Left lung (tissue), 10 donors: Measurements from ENCODE around the gene SLC12A3. TPM values are rescaled to one million over a fixed set of nuclear protein-coding genes. Genes with fewer than 3 reads are reported as not detected.

Source experiments
- ATAC-seq: fragments of 200-7000 bp; cut with Tn5 transposase; one replicate; pipeline ENCODE4 v1.9.1; 2020; ENCODE audit warnings: moderate library complexity
- DNase-seq, 4 donors: peaks; one replicate each; pipeline ENCODE4 v3.0.0-alpha.2; 2013 to 2020
- H3K27ac ChIP-seq, 2 donors: fragments of 200-600 bp; sonication (generic) in 1 of 2; one replicate each; pipeline versions ENCODE4 v1.5.0 to v1.8.0; 2020 to 2021
- H3K27me3 ChIP-seq, 2 donors: fragments of 200-600 bp; sonication (generic) in 1 of 2; one replicate each; pipeline versions ENCODE4 v1.5.0 to v1.8.0; 2020 to 2021
- H3K36me3 ChIP-seq, 2 donors: fragments of 200-600 bp; sonication (generic) in 1 of 2; one replicate each; pipeline versions ENCODE4 v1.5.0 to v1.8.0; 2020 to 2021
- H3K4me1 ChIP-seq, 2 donors: fragments of 200-600 bp; one replicate each; pipeline ENCODE4 v1.8.0; 2021
- H3K4me3 ChIP-seq, 2 donors: fragments of 200-600 bp; sonication (generic) in 1 of 2; one replicate each; pipeline versions ENCODE4 v1.5.0 to v1.8.0; 2020 to 2021; ENCODE audit warnings: mild to moderate bottlenecking in 1 of 2
- H3K9me3 ChIP-seq, 2 donors: fragments of 200-600 bp; sonication (generic) in 1 of 2; one replicate each; pipeline versions ENCODE4 v1.5.0 to v1.8.0; 2020 to 2021
- intact Hi-C, 2 donors: fragments of 100-400 bp; cut with DNase I; formaldehyde crosslinking; loops; one replicate each; pipeline versions ENCODE4 v1.11.2 to v1.14.2; 2022
- polyA plus RNA-seq, 6 donors: library from polyadenylated mRNA; unstranded; fragments of 120-200 nt; gene quantifications; one replicate each; pipeline ENCODE4 v1.2.1, GENCODE V29; 2013; ENCODE audit not compliant: insufficient read length in 6 of 6
- total RNA-seq, 2 donors: library from RNA; stranded (reverse); fragmentation: NEBNext Ultra II Directional; extraction: Animal tissue kit (Norgen Biotek cat#: 25700); gene quantifications; one replicate each; pipeline ENCODE4 v1.2.1, GENCODE V29; 2021
- TF ChIP-seq, protein P1 (sequence below), 2 donors: fragments of 200-600 bp; sonication (generic) in 1 of 2; IDR thresholded peaks; one replicate each; pipeline versions ENCODE4 v1.5.0 to v1.8.0; 2021; ENCODE audit warnings: antibody characterized with exemption in 2 of 2
- donor health status: DM: no; HTN: yes; CAD: no.
- donor health status: DM: no; HTN: no; CAD: no.

The SLC12A3 gene
- total and polyA plus RNA-seq, 8 donors: 0.13 to 0.49 (median 0.20) TPM; not detected in 2

DNA sequence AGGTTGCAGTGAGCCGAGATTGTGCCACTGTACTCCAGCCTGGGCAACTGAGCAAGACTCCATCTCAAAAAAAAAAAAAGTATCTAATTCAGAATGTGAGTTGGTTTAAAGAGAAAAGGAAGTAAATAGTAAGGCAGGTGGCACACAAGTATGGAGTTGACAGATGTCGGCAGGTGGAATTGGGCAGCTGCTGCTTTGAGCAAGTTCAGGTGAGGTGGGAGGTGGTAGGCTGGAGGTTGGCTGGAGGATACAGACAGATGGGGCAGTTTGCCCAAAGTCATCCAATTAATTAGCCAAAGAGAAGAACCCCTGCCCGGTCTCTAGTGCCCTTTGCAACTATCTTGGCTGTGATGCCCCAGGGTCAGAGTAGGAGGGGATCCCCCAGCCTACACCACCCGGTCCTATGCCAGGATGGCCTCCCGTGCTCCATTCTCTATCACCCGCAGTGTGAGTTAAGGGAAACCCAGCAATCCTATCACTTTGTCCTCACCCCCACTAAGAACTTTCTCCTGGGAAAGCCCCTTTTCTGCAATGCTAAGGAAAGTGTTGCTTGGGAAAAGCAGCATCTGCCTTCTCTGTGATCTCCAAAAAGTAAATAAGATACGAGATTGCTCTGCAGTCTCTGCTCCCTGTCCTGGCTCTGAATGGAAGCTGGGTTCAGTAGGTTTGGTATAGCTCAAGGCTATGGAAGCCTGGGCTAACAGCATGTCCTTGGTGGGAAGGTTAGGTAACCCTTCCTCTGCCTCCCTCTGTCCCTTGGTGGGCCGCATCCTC lies 32.2 kb downstream of the SLC12A3 start:
- no peaks in the 10 kb centered on the region for H3K27me3 ChIP-seq
- intact Hi-C loops: no loop called here
- no peak for ATAC-seq
- H3K36me3 ChIP-seq: no peaks in the 10 kb centered on the region
- TF ChIP-seq, protein P1, sequence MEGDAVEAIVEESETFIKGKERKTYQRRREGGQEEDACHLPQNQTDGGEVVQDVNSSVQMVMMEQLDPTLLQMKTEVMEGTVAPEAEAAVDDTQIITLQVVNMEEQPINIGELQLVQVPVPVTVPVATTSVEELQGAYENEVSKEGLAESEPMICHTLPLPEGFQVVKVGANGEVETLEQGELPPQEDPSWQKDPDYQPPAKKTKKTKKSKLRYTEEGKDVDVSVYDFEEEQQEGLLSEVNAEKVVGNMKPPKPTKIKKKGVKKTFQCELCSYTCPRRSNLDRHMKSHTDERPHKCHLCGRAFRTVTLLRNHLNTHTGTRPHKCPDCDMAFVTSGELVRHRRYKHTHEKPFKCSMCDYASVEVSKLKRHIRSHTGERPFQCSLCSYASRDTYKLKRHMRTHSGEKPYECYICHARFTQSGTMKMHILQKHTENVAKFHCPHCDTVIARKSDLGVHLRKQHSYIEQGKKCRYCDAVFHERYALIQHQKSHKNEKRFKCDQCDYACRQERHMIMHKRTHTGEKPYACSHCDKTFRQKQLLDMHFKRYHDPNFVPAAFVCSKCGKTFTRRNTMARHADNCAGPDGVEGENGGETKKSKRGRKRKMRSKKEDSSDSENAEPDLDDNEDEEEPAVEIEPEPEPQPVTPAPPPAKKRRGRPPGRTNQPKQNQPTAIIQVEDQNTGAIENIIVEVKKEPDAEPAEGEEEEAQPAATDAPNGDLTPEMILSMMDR (IDR thresholded peaks at IDR 0.05): no peak
- H3K9me3 ChIP-seq: no peaks in the 10 kb centered on the region
- no peak for DNase-seq
- H3K4me3 ChIP-seq: no peak overlapping the region
- no peaks in the 10 kb centered on the region for H3K4me1 ChIP-seq
- H3K27ac ChIP-seq: no peak overlapping the region

DNA sequence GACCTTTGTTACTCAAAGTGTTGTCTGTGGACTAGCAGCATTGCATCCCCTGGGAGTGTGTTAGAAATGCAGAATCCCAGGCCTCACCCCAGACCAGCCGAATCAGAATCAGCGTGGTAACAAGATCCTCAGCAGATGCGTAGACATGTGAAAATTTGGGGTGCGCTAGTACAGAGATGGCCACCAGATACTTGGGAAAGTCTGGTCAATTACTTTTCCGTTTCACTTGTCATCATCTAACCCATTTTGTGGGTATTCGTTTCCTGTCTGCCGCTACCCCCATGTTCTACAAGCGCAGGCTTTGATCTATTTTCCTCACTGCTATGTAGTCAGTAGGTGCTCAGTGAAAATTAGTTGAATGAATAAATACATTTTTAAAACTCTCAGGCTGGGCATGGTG lies 33.8 kb downstream of the SLC12A3 start:
- no peaks in the 10 kb centered on the region for H3K27me3 ChIP-seq
- no peaks in the 10 kb centered on the region for H3K4me1 ChIP-seq
- DNase-seq (no peak), ATAC-seq (no peak)
- no peaks in the 10 kb centered on the region for H3K9me3 ChIP-seq
- TF ChIP-seq, protein P1 (IDR thresholded peaks at IDR 0.05): no peak
- intact Hi-C loops: no loop called here
- no peaks in the 10 kb centered on the region for H3K36me3 ChIP-seq
- H3K27ac ChIP-seq: no peak overlapping the region
- no peak overlapping the region for H3K4me3 ChIP-seq

DNA sequence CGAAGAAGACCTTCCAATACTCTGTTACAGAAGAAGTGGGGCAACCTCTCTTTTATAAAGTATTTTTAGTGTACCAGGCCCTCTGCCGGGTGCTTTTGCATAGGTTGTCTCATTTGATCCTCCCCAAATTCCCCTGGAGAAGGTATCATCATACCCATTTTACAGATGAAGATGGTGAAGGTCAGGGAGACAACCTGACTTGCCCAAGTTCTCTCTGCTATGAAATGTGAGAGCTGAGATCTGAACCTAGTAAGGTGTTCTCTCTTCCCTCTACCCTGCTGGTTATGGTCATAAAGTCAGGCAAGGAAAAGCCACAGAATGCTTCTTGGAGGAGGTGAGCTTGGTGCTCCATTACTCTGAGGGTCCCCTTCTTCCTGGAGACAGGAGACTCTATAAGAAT lies 38.9 kb downstream of the SLC12A3 start:
- Histone ChIP-seq H3K4me1 (no peaks in the 10 kb centered on the region), H3K27me3 (no peaks in the 10 kb centered on the region), H3K9me3 (no peaks in the 10 kb centered on the region), H3K4me3 (no peak overlapping the region), H3K36me3 (no peaks in the 10 kb centered on the region), H3K27ac (no peak overlapping the region)
- ATAC-seq (no peak), DNase-seq (no peak)
- intact Hi-C loops: no loop called here
- TF ChIP-seq, protein P1 (IDR thresholded peaks at IDR 0.05): no peak

DNA sequence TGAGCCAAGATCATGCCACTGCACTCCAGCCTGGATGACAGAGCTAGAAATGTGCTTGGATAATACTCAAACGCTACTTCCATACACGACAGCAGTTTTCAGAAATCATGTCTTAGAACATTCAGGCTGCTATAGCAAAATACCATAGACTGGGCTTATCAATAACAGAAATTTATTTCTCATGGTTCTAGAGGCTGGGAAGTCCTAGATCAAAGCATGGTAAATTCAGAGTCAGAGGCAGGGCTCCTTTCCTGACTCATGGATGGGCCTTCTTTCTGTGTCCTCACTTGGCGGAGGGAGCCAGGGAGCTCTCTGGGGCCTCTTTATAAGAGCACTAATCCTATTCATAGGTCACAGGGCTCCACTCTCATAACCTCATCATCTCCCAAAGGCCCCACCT lies 42.4 kb downstream of the SLC12A3 start:
- Histone ChIP-seq H3K36me3 (no peaks in the 10 kb centered on the region), H3K27me3 (no peaks in the 10 kb centered on the region), H3K9me3 (no peaks in the 10 kb centered on the region), H3K27ac (no peak overlapping the region), H3K4me3 (no peak overlapping the region), H3K4me1 (peaks cover 4 to 28% of the 10 kb centered on the region in 2 donors)
- intact Hi-C loops: no loop called here
- DNase-seq (no peak), ATAC-seq (no peak)
- TF ChIP-seq, protein P1 (IDR thresholded peaks at IDR 0.05): no peak

DNA sequence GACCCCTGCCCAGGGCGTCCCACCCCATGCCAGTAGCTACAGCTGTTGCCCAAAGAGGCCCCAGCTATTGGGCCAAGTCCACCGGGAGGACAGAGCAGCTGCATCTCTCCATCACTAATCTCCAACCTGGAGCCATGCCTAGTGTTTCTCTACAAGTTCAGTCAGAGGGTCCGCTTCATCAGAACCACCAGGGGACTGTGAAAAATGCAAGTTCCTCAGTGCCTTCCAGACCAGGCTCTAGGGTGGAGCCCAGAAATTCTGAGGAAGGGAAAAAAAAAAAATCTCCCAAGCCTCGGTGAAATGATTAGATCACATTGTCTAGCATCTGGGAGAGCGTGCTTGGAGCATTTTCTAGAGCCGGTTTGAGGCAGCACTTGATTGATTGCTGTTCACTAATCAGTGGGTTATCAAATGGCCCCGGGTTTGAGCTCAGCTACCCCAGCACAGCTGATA lies 44.5 kb downstream of the SLC12A3 start:
- Histone ChIP-seq H3K27me3 (no peaks in the 10 kb centered on the region), H3K9me3 (no peaks in the 10 kb centered on the region), H3K4me3 (no peak overlapping the region), H3K4me1 (peaks cover 4 to 36% of the 10 kb centered on the region in 2 donors), H3K36me3 (no peaks in the 10 kb centered on the region), H3K27ac (no peak overlapping the region)
- intact Hi-C loops: no loop called here
- ATAC-seq (no peak), DNase-seq (no peak)
- TF ChIP-seq, protein P1 (IDR thresholded peaks at IDR 0.05): no peak
